OCI-LY3 (cell line): ENCODE measurements around the gene NOXO1.
"Not testable (repeated sequence)": the region's sequence is repeated elsewhere in the genome, so short reads cannot be mapped to it uniquely, and the experiment has no call there.

Source experiments
- H2AFZ ChIP-seq: fragments of 200-600, 300-600 bp; shearing (Covaris generic); 2 replicates; pipeline ENCODE4 v1.6.0; 2014; ENCODE audit warnings: antibody characterized with exemption, low read depth, low read length
- H3K27ac ChIP-seq: fragments of 200-600, 300-600 bp; sonication (generic); 2 replicates; pipeline ENCODE4 v1.5.1; 2014; ENCODE audit warnings: mild to moderate bottlenecking, low read length, moderate library complexity, mixed read lengths
- H3K27me3 ChIP-seq: fragments of 200-600, 300-600 bp; sonication (generic); 2 replicates; pipeline ENCODE4 v1.6.1; 2014; ENCODE audit warnings: low read depth, low read length, mixed read lengths
- H3K36me3 ChIP-seq: fragments of 200-600, 300-600 bp; sonication (generic); replicated peaks from 2 replicates; pipeline ENCODE3; 2014; ENCODE audit warnings: low read depth, low read length, mixed read lengths
- H3K4me1 ChIP-seq: fragments of 300-600, 200-600 bp; sonication (generic); 2 replicates; pipeline ENCODE4 v1.6.1; 2014; ENCODE audit warnings: low read length, mixed read lengths
- H3K4me2 ChIP-seq: fragments of 200-600, 300-600 bp; sonication (generic); 2 replicates; pipeline ENCODE4 v1.6.1; 2014; ENCODE audit warnings: low read length, mixed read lengths
- H3K4me3 ChIP-seq: fragments of 300-600, 200-600 bp; sonication (generic); 2 replicates; pipeline ENCODE4 v1.5.1; 2014; ENCODE audit warnings: antibody characterized with exemption, mild to moderate bottlenecking, low read length, moderate library complexity
- H3K79me2 ChIP-seq: fragments of 300-600, 200-600 bp; shearing (Covaris generic); 2 replicates; pipeline ENCODE4 v1.6.1; 2014; ENCODE audit warnings: mild to moderate bottlenecking, low read length, mixed read lengths
- H3K9ac ChIP-seq: fragments of 300-600, 200-600 bp; shearing (Covaris generic); 2 replicates; pipeline ENCODE4 v1.6.0; 2014; ENCODE audit warnings: mild to moderate bottlenecking, low read length, moderate library complexity
- H3K9me3 ChIP-seq: fragments of 200-600, 300-600 bp; shearing (Covaris generic); 2 replicates; pipeline ENCODE4 v1.6.1; 2014; ENCODE audit warnings: low read length, mixed read lengths; ENCODE audit not compliant: insufficient read depth
- H4K20me1 ChIP-seq: fragments of 200-600, 300-600 bp; sonication (generic); 2 replicates; pipeline ENCODE4 v1.6.1; 2016; ENCODE audit warnings: low read length, mixed read lengths; ENCODE audit not compliant: insufficient read depth
- CTCF ChIP-seq: fragments of 200-600, 300-600 bp; sonication (generic); IDR thresholded peaks from 2 replicates; pipeline ENCODE4 v1.5.1; 2014; ENCODE audit warnings: antibody characterized with exemption, low read length, low read depth
- EZH2phosphoT487 ChIP-seq: fragments of 200-600 bp; shearing (Covaris generic); IDR thresholded peaks from 2 replicates; pipeline ENCODE4 v1.6.1; 2018; ENCODE audit warnings: antibody characterized with exemption, mixed run types, low read depth

Gene NOXO1

DNA sequence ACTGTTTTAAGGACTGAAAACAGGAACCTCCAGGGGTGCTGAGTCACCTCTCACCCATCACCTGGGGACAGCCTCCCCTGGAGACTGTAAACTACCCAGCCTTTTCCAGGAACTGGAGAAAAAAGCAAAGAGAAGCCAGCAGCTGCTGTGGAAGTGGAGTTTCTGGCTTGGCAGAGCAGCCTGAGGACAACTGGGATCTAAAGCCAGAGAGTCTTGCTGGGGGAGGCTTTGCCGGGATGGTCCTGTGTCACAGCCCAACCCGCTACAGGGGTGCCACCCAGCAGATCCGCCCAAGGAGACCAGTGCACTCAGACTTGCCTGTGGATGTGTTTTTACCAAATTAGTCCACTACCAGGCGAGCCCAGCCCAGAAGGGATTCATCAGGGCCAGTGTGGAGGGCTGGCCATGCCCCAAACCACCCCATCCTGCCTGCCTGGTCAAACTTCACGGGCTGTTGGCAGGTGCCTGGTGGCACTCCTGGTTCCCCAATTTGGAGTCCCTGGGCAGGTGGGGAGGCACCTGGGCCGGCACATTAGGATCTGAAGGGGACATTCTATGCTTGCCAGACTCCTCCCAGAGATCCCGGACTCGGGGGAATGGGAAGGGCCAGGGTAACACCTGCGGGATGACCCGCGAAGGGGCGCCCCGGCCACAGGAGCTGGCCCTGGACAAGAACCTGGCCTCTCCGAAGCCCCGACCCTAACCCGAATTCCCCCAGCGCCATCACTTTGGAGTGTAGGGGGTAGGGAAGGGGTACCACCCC, 39.0 kb downstream of the NOXO1 start:
- H3K4me1 ChIP-seq, result peaks cover 27% of the 10 kb centered on the region
- peak overlapping the region; percentile 88 for H3K4me3 ChIP-seq
- no peaks in the 10 kb centered on the region for H3K9me3 ChIP-seq
- H3K36me3 ChIP-seq, result peaks cover 27% of the 10 kb centered on the region
- peak overlapping the region; percentile 77 for H3K27ac ChIP-seq
- no peak overlapping the region for H2AFZ ChIP-seq
- TF ChIP-seq CTCF (no peak), EZH2phosphoT487 (no peak)
- H4K20me1 ChIP-seq, result peaks cover 15% of the 10 kb centered on the region
- H3K79me2 ChIP-seq, result peaks cover 19% of the 10 kb centered on the region
- H3K27me3 ChIP-seq, result no peaks in the 10 kb centered on the region
- H3K4me2 ChIP-seq, result peak overlapping the region; percentile 90
- peak overlapping the region; percentile 86 for H3K9ac ChIP-seq

- peak overlapping the region; percentile 77 for H3K27ac ChIP-seq
- H3K9me3 ChIP-seq, result no peaks in the 10 kb centered on the region
- H3K27me3 ChIP-seq, result no peaks in the 10 kb centered on the region
- TF ChIP-seq CTCF, result peak; percentile 55
- TF ChIP-seq EZH2phosphoT487, result no peak
- H4K20me1 ChIP-seq, result peaks cover 15% of the 10 kb centered on the region
- no peak overlapping the region for H2AFZ ChIP-seq
- peaks cover 32% of the 10 kb centered on the region for H3K36me3 ChIP-seq
- peak overlapping the region; percentile 90 for H3K4me2 ChIP-seq
- H3K79me2 ChIP-seq, result peaks cover 19% of the 10 kb centered on the region
- peaks cover 27% of the 10 kb centered on the region for H3K4me1 ChIP-seq
- H3K9ac ChIP-seq, result peak overlapping the region; percentile 86
- H3K4me3 ChIP-seq, result peak overlapping the region; percentile 88
Measured at GRCh38 chr16:1941162-1942046, 39.9 kb downstream of the NOXO1 start.

DNA sequence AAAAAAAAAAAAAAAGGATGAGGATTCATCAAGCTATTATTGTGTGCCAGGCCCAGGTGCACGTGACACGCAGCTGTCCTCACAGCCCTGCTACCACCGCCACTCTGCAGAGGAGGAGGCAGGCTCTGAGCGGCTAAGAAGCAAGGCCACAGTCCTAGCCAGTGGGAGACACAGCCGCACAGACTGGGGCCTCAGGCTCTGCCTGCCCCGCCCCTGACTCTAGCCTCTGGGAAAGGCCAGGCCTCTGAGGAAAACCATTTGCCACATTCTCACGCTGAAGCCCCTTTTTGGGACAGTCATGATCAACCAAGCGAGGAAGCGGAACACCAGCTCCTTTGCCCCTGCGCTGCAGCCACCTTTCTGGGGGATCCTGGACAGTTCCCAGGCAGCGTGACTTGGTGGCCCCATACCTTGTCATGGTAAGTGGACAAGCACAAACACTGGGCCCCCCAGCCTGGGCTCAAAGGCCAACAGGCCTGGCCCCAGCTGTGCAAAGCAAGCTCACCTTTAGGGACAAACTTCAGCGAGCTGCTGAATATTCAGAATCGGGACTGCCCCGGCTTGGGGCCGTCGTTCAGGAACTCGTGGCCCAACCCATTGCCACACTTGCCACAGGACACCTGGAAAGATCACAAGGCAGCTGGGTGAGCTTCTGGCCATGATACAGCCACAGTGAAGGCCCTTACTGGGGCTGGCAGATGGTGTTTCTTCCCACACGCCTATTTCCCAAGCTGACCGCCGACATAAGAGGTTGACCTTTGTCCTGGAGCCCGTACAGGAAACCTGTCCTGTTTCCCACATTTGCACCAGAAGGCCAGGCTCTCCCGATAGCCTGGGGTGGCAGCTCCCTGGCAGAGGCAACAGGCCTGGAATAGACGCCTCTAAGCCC, 40.8 kb downstream of the NOXO1 start:
- Histone ChIP-seq H3K27me3 (no peaks in the 10 kb centered on the region), H3K9ac (no peak overlapping the region), H3K9me3 (no peaks in the 10 kb centered on the region), H3K27ac (peak overlapping the region; percentile 26; the same call in 1 of the 2 replicates), H3K4me2 (peak overlapping the region; percentile 90), H2AFZ (no peak overlapping the region), H3K4me1 (peaks cover 27% of the 10 kb centered on the region), H4K20me1 (peaks cover 15% of the 10 kb centered on the region), H3K79me2 (peaks cover 19% of the 10 kb centered on the region), H3K4me3 (peak overlapping the region; percentile 88; the same call in 1 of the 2 replicates), H3K36me3 (peaks cover 32% of the 10 kb centered on the region)
- TF ChIP-seq CTCF (no peak), EZH2phosphoT487 (no peak)

DNA sequence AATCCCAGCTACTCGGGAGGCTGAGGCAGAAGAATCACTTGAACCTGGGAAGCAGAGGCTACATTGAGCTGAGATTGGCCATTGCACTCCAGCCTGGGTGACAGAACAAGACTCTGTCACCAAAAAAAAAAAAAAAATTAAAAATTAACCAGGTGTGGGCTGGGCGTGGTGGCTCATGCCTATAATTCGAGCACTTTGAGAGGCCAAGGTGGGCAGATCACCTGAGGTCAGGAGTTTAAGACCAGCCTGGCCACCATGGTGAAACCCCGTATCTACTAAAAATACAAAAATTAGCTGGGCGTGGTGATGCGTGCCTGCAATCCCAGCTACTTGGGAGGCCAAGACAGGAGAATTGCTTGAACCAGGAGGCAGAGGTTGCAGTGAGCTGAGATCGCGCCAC, 41.4 kb downstream of the NOXO1 start:
- H3K4me3 ChIP-seq, H3K27ac ChIP-seq, H3K4me2 ChIP-seq, H2AFZ ChIP-seq, H3K9me3 ChIP-seq, H3K27me3 ChIP-seq, H3K9ac ChIP-seq: not testable (repeated sequence)
- Histone ChIP-seq H3K79me2 (peaks cover 19% of the 10 kb centered on the region), H3K4me1 (peaks cover 27% of the 10 kb centered on the region), H3K36me3 (peaks cover 32% of the 10 kb centered on the region), H4K20me1 (peaks cover 15% of the 10 kb centered on the region)
